A549 (cell line): ENCODE results near the gene CDHR4. TPM values are rescaled to one million over a fixed set of nuclear protein-coding genes. Genes with fewer than 3 reads are reported as not detected.

Experiments
- ATAC-seq, 2 experiments: fragments of 200-7000 bp in 1 of 2; fragments of >200 bp in 1 of 2; cut with Nextera tagmentation in 1 of 2; cut with Tn5 transposase in 1 of 2; 3 replicates each; pipeline versions ENCODE4 v1.8.0 to v1.9.1; 2018 to 2020; ENCODE audit warnings: mild to moderate bottlenecking in 1 of 2, moderate library complexity in 1 of 2
- CTCF ChIA-PET: fragments of 300-600 bp; sonication (Branson Sonifier 250); formaldehyde crosslinking; extraction: SDS; loops from one replicate; lab custom pipeline; 2021; ENCODE audit warnings: antibody characterized with exemption, inconsistent platforms; lab: Yijun Ruan, JAX
- POLR2A ChIA-PET: fragments of 350-600 bp; formaldehyde crosslinking; extraction: SDS; loops from one replicate; lab custom pipeline; 2021; ENCODE audit warnings: antibody characterized with exemption, inconsistent platforms; lab: Yijun Ruan, JAX
- DNase-seq, 2 experiments: peaks; one replicate each; pipeline versions ENCODE4 v3.0.0 to v3.0.0-alpha.2; 2011 to 2016; ENCODE audit warnings: low read depth in 1 of 2, low spot score in 1 of 2
- FAIRE-seq: peaks from 2 replicates; lab custom pipeline; 2011; peaks lifted over from hg19 to GRCh38; lab: Jason Lieb, UNC
- H3K27ac ChIP-seq, 2 experiments: fragments of >200 bp; sonication (Bioruptor Twin); formaldehyde crosslinking; 3 replicates each; pipeline ENCODE4 v1.5.1; 2016 to 2017
- H3K4me1 ChIP-seq: fragments of >200 bp; sonication (Bioruptor Twin); formaldehyde crosslinking; 3 replicates; pipeline ENCODE4 v1.6.1; 2016
- H3K4me2 ChIP-seq: fragments of >200 bp; sonication (Bioruptor Twin); formaldehyde crosslinking; 3 replicates; pipeline ENCODE4 v1.6.1; 2016
- H3K4me3 ChIP-seq: fragments of >200 bp; sonication (Bioruptor Twin); formaldehyde crosslinking; 3 replicates; pipeline ENCODE4 v1.5.1; 2016
- H3K9me3 ChIP-seq: fragments of >200 bp; sonication (Bioruptor Twin); formaldehyde crosslinking; 3 replicates; pipeline ENCODE4 v1.6.1; 2016
- BHLHE40 ChIP-seq: IDR thresholded peaks from 2 replicates; pipeline ENCODE4 v1.6.1; 2012; ENCODE audit warnings: low read depth, low read length, inconsistent platforms
- CBX2 ChIP-seq: fragments of 200-600 bp; sonication (generic); IDR thresholded peaks from 2 replicates; pipeline ENCODE4 v1.6.1; 2016; ENCODE audit warnings: low read depth, mild to moderate bottlenecking, borderline replicate concordance
- ESRRA ChIP-seq: fragments of 150-350 bp; IDR thresholded peaks from 2 replicates; pipeline ENCODE4 v1.6.1; 2014; ENCODE audit warnings: mild to moderate bottlenecking, low read length, borderline replicate concordance
- FOXS1 ChIP-seq: fragments of 250-450 bp; sonication (Bioruptor Pico); IDR thresholded peaks from 2 replicates; pipeline ENCODE4 v1.5.0; 2020; ENCODE audit warnings: mild to moderate bottlenecking, moderate library complexity
- HDAC2 ChIP-seq: fragments of 200-600 bp; sonication (generic); IDR thresholded peaks from 2 replicates; pipeline ENCODE4 v1.6.1; 2016
- HES2 ChIP-seq: fragments of >200 bp; sonication (Bioruptor Twin); formaldehyde crosslinking; IDR thresholded peaks from 2 replicates; pipeline ENCODE4 v1.6.1; 2016
- JUNB ChIP-seq: fragments of >200 bp; sonication (Bioruptor Twin); formaldehyde crosslinking; IDR thresholded peaks from 2 replicates; pipeline ENCODE4 v1.6.1; 2016
- MAFK ChIP-seq: fragments of 450-650 bp; IDR thresholded peaks from 2 replicates; pipeline ENCODE4 v1.6.1; 2014; ENCODE audit not compliant: partially characterized antibody
- MYC ChIP-seq: IDR thresholded peaks from 2 replicates; pipeline ENCODE4 v1.6.1; 2012; ENCODE audit warnings: mild to moderate bottlenecking, inconsistent platforms, low read length, improper control_type of control experiment, borderline replicate concordance
- NR3C1 ChIP-seq: fragments of >200 bp; sonication (Bioruptor Twin); formaldehyde crosslinking; IDR thresholded peaks from 3 replicates; pipeline ENCODE4 v1.6.1; 2017
- PBX3 ChIP-seq: IDR thresholded peaks from 2 replicates; pipeline ENCODE4 v1.6.1; 2012
- RCOR1 ChIP-seq: fragments of 150-350 bp; IDR thresholded peaks from 2 replicates; pipeline ENCODE4 v1.6.1; 2014; ENCODE audit warnings: antibody characterized with exemption, low read length, low read depth
- TP53 ChIP-seq: fragments of 250-450 bp; sonication (Bioruptor Pico); IDR thresholded peaks from 2 replicates; pipeline ENCODE4 v1.5.0; 2021; ENCODE audit warnings: mild to moderate bottlenecking, moderate library complexity
- ZC3H11A ChIP-seq: fragments of 450-650 bp; IDR thresholded peaks from 2 replicates; pipeline ENCODE4 v1.6.1; 2014; ENCODE audit warnings: antibody characterized with exemption, mild to moderate bottlenecking
- ZFP36 ChIP-seq: fragments of 450-650 bp; IDR thresholded peaks from 2 replicates; pipeline ENCODE4 v1.6.1; 2014; ENCODE audit warnings: borderline replicate concordance; ENCODE audit not compliant: partially characterized antibody
- WGBS: methylation state at CpG from one replicate; pipeline ENCODE4 v1.1.6; 2017; ENCODE audit errors: missing lambda C conversion rate; 5-methylcytosine and 5-hydroxymethylcytosine counted together
- polyA plus RNA-seq, 4 experiments: library from polyadenylated mRNA; depleted of rRNA in 3 of 4; stranded (reverse); fragments of >200 nt; fragmentation: RNase III in 1 of 4; extraction: RNeasy Plus Mini Kit Qiagen cat#74134 plus additional on column Dnase treatment in 1 of 4; gene quantifications; 2 replicates in 3 of 4; 3 replicates in 1 of 4; pipeline ENCODE4 v1.2.3, GENCODE V29; 2011 to 2017
- small RNA-seq, 6 experiments: library from RNA; depleted of rRNA; stranded (forward); fragments of <200 nt; gene quantifications; one replicate each; pipeline ENCODE3, GENCODE V24; 2012

Gene CDHR4
- polyA plus RNA-seq, 2 of the 4 experiments (the other 2 are of a cell fraction) = 0.54 to 0.66 TPM

GRCh38 chr3:49747792-49748480 is 51.7 kb downstream of the CDHR4 start:
- H3K27ac ChIP-seq = no peak overlapping the region
- no peak for ATAC-seq
- no peak for TF ChIP-seq MAFK
- TF ChIP-seq FOXS1 (CRISPR knock-in tag) = no peak
- TF ChIP-seq ESRRA = no peak
- TF ChIP-seq, all 56 proteins: peak for 0
- FAIRE-seq = no peak
- ChIA-PET CTCF (interaction anchor here (0.8 kb wide), 1 partner anchor 91 kb away, joined by 3 read pairs; no protein-coding TSS in a partner anchor), POLR2A (no interaction called here)
- no peak overlapping the region for H3K4me2 ChIP-seq
- no peak for DNase-seq
- WGBS = 85% methylated on average over 9 of the region's 13 CpGs
- H3K9me3 ChIP-seq = no peaks in the 10 kb centered on the region
- H3K4me1 ChIP-seq = peaks cover 18% of the 10 kb centered on the region
- no peak overlapping the region for H3K4me3 ChIP-seq

- ChIA-PET CTCF (no interaction called here), POLR2A (no interaction called here)
- Histone ChIP-seq H3K4me2 (no peak overlapping the region), H3K27ac (no peak overlapping the region), H3K9me3 (no peaks in the 10 kb centered on the region), H3K4me1 (peaks cover 14% of the 10 kb centered on the region; the same call in 2 of the 3 replicates), H3K4me3 (no peak overlapping the region)
- no peak for ATAC-seq
- TF ChIP-seq JUNB (no peak), HES2 (no peak), NR3C1 (no peak), RCOR1 (no peak), MYC (no peak), CBX2 (no peak), ZC3H11A (no peak), HDAC2 (no peak), PBX3 (no peak), BHLHE40 (no peak), ESRRA (no peak), ZFP36 (no peak), TP53 (CRISPR knock-in tag) (no peak)
- no peak for DNase-seq
- no peak for FAIRE-seq
- WGBS = 81% methylated on average over 2 of the region's 2 CpGs
Measured at GRCh38 chr3:49745986-49746385, 53.7 kb downstream of the CDHR4 start.

Small RNA genes within 50 kb of the gene (small RNA-seq; reads per million reads assigned to genes)
- gene COX6CP14 = 0 reads per million in 6 experiments

Other genes starting within 250 kb of the CDHR4 start
- 0.04 and 0.05 TPM in 2 replicates for gene BSN, start 245.4 kb downstream of the CDHR4 start, polyA plus RNA-seq (2011; rRNA removed)
- gene BSN, start 245.4 kb downstream of the CDHR4 start, polyA plus RNA-seq (2017; fragmentation: RNase III; extraction: RNeasy Plus Mini Kit Qiagen cat#74134 plus additional on column Dnase treatment) = 0.03 to 0.08 TPM (median 0.08 TPM) in 3 replicates
- gene APEH, start 125.5 kb downstream of the CDHR4 start, polyA plus RNA-seq (2011; rRNA removed) = 60.8 and 74.9 TPM in 2 replicates
- gene APEH, start 125.5 kb downstream of the CDHR4 start, polyA plus RNA-seq (2017; fragmentation: RNase III; extraction: RNeasy Plus Mini Kit Qiagen cat#74134 plus additional on column Dnase treatment) = 57.9 to 66.9 TPM (median 64.9 TPM) in 3 replicates
- 3.6 and 5.0 TPM in 2 replicates for gene MST1, start 110.4 kb downstream of the CDHR4 start, polyA plus RNA-seq (2011; rRNA removed)
- 3.2 to 6.9 TPM (median 4.9 TPM) in 3 replicates for gene MST1, start 110.4 kb downstream of the CDHR4 start, polyA plus RNA-seq (2017; fragmentation: RNase III; extraction: RNeasy Plus Mini Kit Qiagen cat#74134 plus additional on column Dnase treatment)
- gene RNF123, start 110.3 kb downstream of the CDHR4 start, polyA plus RNA-seq (2011; rRNA removed) = 14.4 and 21.3 TPM in 2 replicates
- 12.9 to 16.1 TPM (median 16.0 TPM) in 3 replicates for gene RNF123, start 110.3 kb downstream of the CDHR4 start, polyA plus RNA-seq (2017; fragmentation: RNase III; extraction: RNeasy Plus Mini Kit Qiagen cat#74134 plus additional on column Dnase treatment)
- 0.03 TPM in 1 of 2 replicates, not detected in the other for gene AMIGO3, start 80.2 kb downstream of the CDHR4 start, polyA plus RNA-seq (2011; rRNA removed)
- gene AMIGO3, start 80.2 kb downstream of the CDHR4 start, polyA plus RNA-seq (2017; fragmentation: RNase III; extraction: RNeasy Plus Mini Kit Qiagen cat#74134 plus additional on column Dnase treatment) = 0.13 TPM in 1 of 3 replicates, not detected in the others
- 12.2 and 12.9 TPM in 2 replicates for gene GMPPB, start 75.9 kb downstream of the CDHR4 start, polyA plus RNA-seq (2011; rRNA removed)
- gene GMPPB, start 75.9 kb downstream of the CDHR4 start, polyA plus RNA-seq (2017; fragmentation: RNase III; extraction: RNeasy Plus Mini Kit Qiagen cat#74134 plus additional on column Dnase treatment) = 22.1 to 26.9 TPM (median 24.1 TPM) in 3 replicates
- gene IP6K1, start 13.3 kb downstream of the CDHR4 start, polyA plus RNA-seq (2011; rRNA removed) = 22.2 and 28.9 TPM in 2 replicates
- gene IP6K1, start 13.3 kb downstream of the CDHR4 start, polyA plus RNA-seq (2017; fragmentation: RNase III; extraction: RNeasy Plus Mini Kit Qiagen cat#74134 plus additional on column Dnase treatment) = 15.2 to 16.3 TPM (median 16.2 TPM) in 3 replicates
- 0.21 and 0.39 TPM in 2 replicates for gene INKA1, start 3.4 kb upstream of the CDHR4 start, polyA plus RNA-seq (2011; rRNA removed)
- gene INKA1, start 3.4 kb upstream of the CDHR4 start, polyA plus RNA-seq (2017; fragmentation: RNase III; extraction: RNeasy Plus Mini Kit Qiagen cat#74134 plus additional on column Dnase treatment) = 0.51 to 0.75 TPM (median 0.74 TPM) in 3 replicates
- gene UBA7, start 14.1 kb upstream of the CDHR4 start, polyA plus RNA-seq (2011; rRNA removed) = 0.22 and 0.33 TPM in 2 replicates
- gene UBA7, start 14.1 kb upstream of the CDHR4 start, polyA plus RNA-seq (2017; fragmentation: RNase III; extraction: RNeasy Plus Mini Kit Qiagen cat#74134 plus additional on column Dnase treatment) = 0.54 to 0.63 TPM (median 0.62 TPM) in 3 replicates
- 10.2 and 10.7 TPM in 2 replicates for gene TRAIP, start 56.7 kb upstream of the CDHR4 start, polyA plus RNA-seq (2011; rRNA removed)
- 10.7 to 11.9 TPM (median 11.5 TPM) in 3 replicates for gene TRAIP, start 56.7 kb upstream of the CDHR4 start, polyA plus RNA-seq (2017; fragmentation: RNase III; extraction: RNeasy Plus Mini Kit Qiagen cat#74134 plus additional on column Dnase treatment)
- 0.20 and 0.31 TPM in 2 replicates for gene CAMKV, start 70.0 kb upstream of the CDHR4 start, polyA plus RNA-seq (2011; rRNA removed)
- gene CAMKV, start 70.0 kb upstream of the CDHR4 start, polyA plus RNA-seq (2017; fragmentation: RNase III; extraction: RNeasy Plus Mini Kit Qiagen cat#74134 plus additional on column Dnase treatment) = 0.31 to 0.51 TPM (median 0.46 TPM) in 3 replicates
- gene MST1R, start 104.0 kb upstream of the CDHR4 start, polyA plus RNA-seq (2011; rRNA removed) = 7.5 and 9.6 TPM in 2 replicates
- gene MST1R, start 104.0 kb upstream of the CDHR4 start, polyA plus RNA-seq (2017; fragmentation: RNase III; extraction: RNeasy Plus Mini Kit Qiagen cat#74134 plus additional on column Dnase treatment) = 5.9 to 6.1 TPM (median 6.0 TPM) in 3 replicates
- gene MON1A, start 129.9 kb upstream of the CDHR4 start, polyA plus RNA-seq (2011; rRNA removed) = 4.2 and 5.1 TPM in 2 replicates
- gene MON1A, start 129.9 kb upstream of the CDHR4 start, polyA plus RNA-seq (2017; fragmentation: RNase III; extraction: RNeasy Plus Mini Kit Qiagen cat#74134 plus additional on column Dnase treatment) = 4.7 to 5.1 TPM (median 4.7 TPM) in 3 replicates
- gene RBM6, start 140.3 kb upstream of the CDHR4 start, polyA plus RNA-seq (2011; rRNA removed) = 42.2 and 44.2 TPM in 2 replicates
- 36.3 to 41.4 TPM (median 40.4 TPM) in 3 replicates for gene RBM6, start 140.3 kb upstream of the CDHR4 start, polyA plus RNA-seq (2017; fragmentation: RNase III; extraction: RNeasy Plus Mini Kit Qiagen cat#74134 plus additional on column Dnase treatment)